Loucy (cell line): ENCODE measurements around the gene L2HGDH.

Experiments
- H2AFZ ChIP-seq: fragments of 200-600 bp; sonication (generic); 2 replicates; pipeline ENCODE4 v1.6.0; 2016; ENCODE audit warnings: antibody characterized with exemption, mild to moderate bottlenecking, low read length, moderate library complexity
- H3F3A ChIP-seq: fragments of 200-600 bp; 2 replicates; pipeline ENCODE4 v1.6.0; 2016; ENCODE audit warnings: antibody characterized with exemption, low read depth, mild to moderate bottlenecking
- H3K27me3 ChIP-seq: fragments of 200-600 bp; sonication (generic); 2 replicates; pipeline ENCODE4 v1.6.1; 2014; ENCODE audit warnings: low read length, mild to moderate bottlenecking; ENCODE audit not compliant: insufficient read depth, poor library complexity, severe bottlenecking
- H3K36me3 ChIP-seq: fragments of 200-600 bp; sonication (generic); 2 replicates; pipeline ENCODE4 v1.6.1; 2016; ENCODE audit warnings: low read length; ENCODE audit not compliant: insufficient read depth
- H3K4me1 ChIP-seq: fragments of 200-600 bp; sonication (generic); 2 replicates; pipeline ENCODE4 v1.5.1; 2014; ENCODE audit warnings: low read length, mild to moderate bottlenecking; ENCODE audit not compliant: insufficient read depth, poor library complexity, severe bottlenecking
- H3K4me2 ChIP-seq: fragments of 200-600 bp; sonication (generic); 2 replicates; pipeline ENCODE4 v1.6.0; 2014; ENCODE audit warnings: antibody characterized with exemption, low read length, low read depth, mild to moderate bottlenecking; ENCODE audit not compliant: poor library complexity, severe bottlenecking
- H3K4me3 ChIP-seq: fragments of 200-600 bp; sonication (generic); 2 replicates; pipeline ENCODE4 v1.5.1; 2014; ENCODE audit warnings: low read length, mild to moderate bottlenecking, mixed read lengths; ENCODE audit not compliant: poor library complexity, severe bottlenecking
- H3K79me2 ChIP-seq: fragments of 200-600 bp; sonication (generic); 2 replicates; pipeline ENCODE4 v1.6.1; 2014; ENCODE audit warnings: low read length; ENCODE audit not compliant: insufficient read depth
- H3K9ac ChIP-seq: fragments of 200-600 bp; sonication (generic); 2 replicates; pipeline ENCODE4 v1.6.0; 2014; ENCODE audit warnings: mild to moderate bottlenecking, low read depth, low read length, moderate library complexity; ENCODE audit not compliant: poor library complexity, severe bottlenecking
- H3K9me2 ChIP-seq: fragments of 200-600 bp; sonication (generic); replicated peaks from 2 replicates; pipeline ENCODE4 v1.6.1; 2016; ENCODE audit warnings: low read depth, low read length, mixed read lengths
- H3K9me3 ChIP-seq: fragments of 200-600 bp; sonication (generic); 2 replicates; pipeline ENCODE4 v1.6.1; 2014; ENCODE audit warnings: mild to moderate bottlenecking, antibody characterized with exemption, low read length, low read depth; ENCODE audit not compliant: insufficient read depth
- H4K20me1 ChIP-seq: fragments of 200-600 bp; sonication (generic); 2 replicates; pipeline ENCODE4 v1.6.0; 2014; ENCODE audit warnings: antibody characterized with exemption, low read length, mild to moderate bottlenecking; ENCODE audit not compliant: insufficient read depth, poor library complexity, severe bottlenecking
- CTCF ChIP-seq: fragments of 200-600 bp; sonication (generic); conservative IDR thresholded peaks from 2 replicates; pipeline ENCODE4 v1.5.1; 2014; ENCODE audit warnings: mild to moderate bottlenecking, antibody characterized with exemption, low read length
- EZH2phosphoT487 ChIP-seq: fragments of 200-600 bp; IDR thresholded peaks from 2 replicates; pipeline ENCODE4 v1.6.1; 2018; ENCODE audit warnings: antibody characterized with exemption, mild to moderate bottlenecking, moderate library complexity, borderline replicate concordance

Gene L2HGDH

GRCh38 chr14:50260072-50260471, 52.0 kb downstream of the L2HGDH start:
- Histone ChIP-seq H3K9me2 (no peaks in the 10 kb centered on the region), H3K4me3 (no peak overlapping the region), H3K4me1 (no peaks in the 10 kb centered on the region), H3K9ac (no peak overlapping the region), H3K27me3 (no peaks in the 10 kb centered on the region), H4K20me1 (no peaks in the 10 kb centered on the region), H3K9me3 (no peaks in the 10 kb centered on the region), H3K79me2 (no peaks in the 10 kb centered on the region), H3F3A (no peaks in the 10 kb centered on the region), H2AFZ (no peak overlapping the region), H3K4me2 (no peak overlapping the region), H3K36me3 (no peaks in the 10 kb centered on the region)
- TF ChIP-seq CTCF (no peak), EZH2phosphoT487 (no peak)

- Histone ChIP-seq H4K20me1 (no peaks in the 10 kb centered on the region), H3K79me2 (no peaks in the 10 kb centered on the region), H3K36me3 (peaks cover 3% of the 10 kb centered on the region; the same call in 1 of the 2 replicates), H3K27me3 (no peaks in the 10 kb centered on the region), H3K4me3 (no peak overlapping the region), H3K9me2 (no peaks in the 10 kb centered on the region), H3F3A (no peaks in the 10 kb centered on the region), H3K4me1 (no peaks in the 10 kb centered on the region), H3K9me3 (no peaks in the 10 kb centered on the region), H2AFZ (no peak overlapping the region), H3K9ac (no peak overlapping the region), H3K4me2 (no peak overlapping the region)
- TF ChIP-seq CTCF (no peak), EZH2phosphoT487 (no peak)
Measured at GRCh38 chr14:50257732-50258131, 54.3 kb downstream of the L2HGDH start.

- no peaks in the 10 kb centered on the region for H3K9me2 ChIP-seq
- no peaks in the 10 kb centered on the region for H3F3A ChIP-seq
- H3K4me3 ChIP-seq, result no peak overlapping the region
- TF ChIP-seq CTCF (no peak), EZH2phosphoT487 (no peak)
- H3K9me3 ChIP-seq, result no peaks in the 10 kb centered on the region
- H3K27me3 ChIP-seq, result no peaks in the 10 kb centered on the region
- no peaks in the 10 kb centered on the region for H3K4me1 ChIP-seq
- H3K9ac ChIP-seq, result no peak overlapping the region
- H3K79me2 ChIP-seq, result no peaks in the 10 kb centered on the region
- H3K4me2 ChIP-seq, result no peak overlapping the region
- no peaks in the 10 kb centered on the region for H4K20me1 ChIP-seq
- H3K36me3 ChIP-seq, result peaks cover 5% of the 10 kb centered on the region; the same call in 1 of the 2 replicates
- H2AFZ ChIP-seq, result no peak overlapping the region
Measured at GRCh38 chr14:50254248-50254647, 57.8 kb downstream of the L2HGDH start.
